T47D (cell line): ENCODE data around the gene UMOD.
"Not testable (repeated sequence)": the region's sequence is repeated elsewhere in the genome, so short reads cannot be mapped to it uniquely, and the experiment has no call there.

Experiments
- DNase-seq, 2 experiments: peaks; one replicate each; pipeline versions ENCODE4 v3.0.0 to v3.0.0-alpha.2; 2011 to 2012; ENCODE audit warnings: low read depth in 1 of 2, low spot score in 1 of 2
- JUND ChIP-seq: IDR thresholded peaks from 2 replicates; pipeline ENCODE4 v1.6.1; 2012; ENCODE audit warnings: low read depth
- in situ Hi-C: cut with HindIII; loops from 2 replicates; pipeline ENCODE4 v1.10.0; 2016; ENCODE audit warnings: low sequenced_read_pairs, low pct_unique_long_range_greater_than_20kb

The UMOD gene

DNA sequence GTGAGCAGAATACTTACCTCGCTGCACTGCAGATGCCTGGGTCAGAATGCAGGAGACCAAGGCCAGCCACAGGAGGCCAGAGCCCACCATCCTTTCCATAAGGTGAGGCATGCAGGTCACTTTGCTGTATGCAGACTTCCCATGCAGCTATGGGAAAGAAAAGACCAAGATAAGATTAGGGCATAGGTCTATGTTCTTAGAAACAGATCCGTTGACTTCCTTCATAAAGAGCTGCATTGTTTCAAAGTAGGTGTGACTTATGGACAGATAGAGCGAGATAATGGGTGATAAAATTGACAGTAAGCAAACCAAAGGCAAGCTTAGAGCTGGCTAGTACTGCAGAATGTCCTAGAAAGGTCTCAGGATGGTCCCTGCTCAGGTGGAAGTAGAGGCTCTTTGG, 26.2 kb downstream of the UMOD start:
- DNase-seq, result no peak
- no peak for TF ChIP-seq JUND
- in situ Hi-C loops, result no loop called here

DNA sequence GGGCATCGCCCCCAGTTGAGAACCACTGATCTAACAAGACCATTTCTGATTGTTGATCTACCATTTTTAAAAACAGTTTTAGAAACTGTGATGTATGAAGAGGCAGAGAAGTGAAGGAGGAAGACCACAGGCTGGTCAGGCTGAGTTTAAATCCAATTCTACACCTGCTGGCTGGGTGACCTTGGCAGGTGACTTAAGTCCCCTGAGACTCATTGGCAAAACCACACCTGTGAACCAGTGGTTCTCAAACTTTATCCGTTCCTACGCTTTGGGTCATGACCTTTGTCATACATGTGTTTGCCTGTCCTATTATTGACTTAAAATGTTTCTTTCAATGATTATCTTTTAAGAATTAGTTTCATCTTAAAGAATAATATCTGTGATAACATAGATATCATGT, 27.5 kb downstream of the UMOD start:
- in situ Hi-C loops, result no loop called here
- TF ChIP-seq JUND, result no peak
- DNase-seq, result no peak

DNA sequence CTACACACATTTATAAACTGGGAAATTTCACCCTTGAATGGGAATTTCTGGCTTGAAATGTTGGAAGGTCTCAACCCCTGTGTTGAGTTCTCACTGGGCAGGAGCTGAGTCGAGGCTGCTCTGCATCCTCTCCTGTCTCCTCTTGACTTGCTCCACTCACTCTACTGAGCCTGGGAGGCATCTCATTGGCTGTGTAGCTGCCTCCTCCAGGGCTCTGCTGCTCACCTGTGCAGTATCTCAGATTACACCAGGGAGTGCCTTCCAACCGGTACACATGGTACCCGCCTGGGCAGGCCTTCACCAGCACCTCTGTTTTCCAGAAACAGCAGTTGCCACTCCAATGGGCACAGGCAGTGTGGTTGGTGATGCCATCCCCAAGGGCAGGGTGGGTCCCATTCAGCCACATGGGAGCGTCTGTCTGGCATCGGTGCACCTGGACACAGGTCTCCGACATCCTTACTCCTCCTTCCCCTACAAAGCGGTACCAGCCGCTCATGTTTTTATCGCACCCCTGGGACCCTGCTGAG, 28.9 kb downstream of the UMOD start:
- TF ChIP-seq JUND, result no peak
- no peak for DNase-seq
- in situ Hi-C loops, result no loop called here

DNA sequence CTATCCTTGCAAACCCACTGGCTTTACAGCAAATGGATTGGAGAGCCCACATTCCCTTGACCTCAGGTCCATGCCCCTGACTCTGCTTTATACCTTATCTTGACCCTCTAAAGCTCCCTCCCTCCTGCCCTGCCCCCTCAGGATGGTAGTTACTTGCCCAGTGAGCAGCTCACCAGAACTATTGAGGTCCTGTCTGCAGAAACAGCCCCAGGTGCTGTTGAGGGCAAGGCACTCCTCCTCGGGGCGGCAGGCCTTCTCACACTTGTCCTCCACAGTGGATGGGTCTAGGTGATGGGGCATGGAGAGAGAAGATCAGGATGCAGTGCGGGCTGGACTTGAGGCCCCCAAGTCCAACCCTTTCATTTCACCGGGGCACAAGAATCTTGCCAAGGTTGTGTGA, 29.8 kb downstream of the UMOD start:
- in situ Hi-C loops, result no loop called here
- TF ChIP-seq JUND, result no peak
- DNase-seq, result no peak

DNA sequence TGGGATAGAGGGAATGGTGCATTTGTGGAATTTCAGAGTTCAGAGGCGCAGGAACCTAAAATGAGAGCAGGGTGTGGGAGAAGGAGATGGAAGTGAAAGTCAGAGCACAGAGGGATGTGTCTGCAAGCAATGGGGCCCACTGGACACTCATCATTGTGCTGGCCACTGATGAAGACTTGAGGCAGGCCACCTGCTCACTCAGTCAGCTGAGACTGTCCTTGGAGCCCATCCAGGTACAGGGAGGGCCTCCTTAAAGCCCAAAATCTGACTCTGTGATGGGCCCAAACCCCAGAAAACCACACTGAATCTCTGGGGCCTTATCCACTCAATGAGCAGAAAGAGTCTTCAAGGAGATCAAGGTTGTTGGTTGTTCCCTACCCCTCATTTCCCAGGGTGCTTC, 30.8 kb downstream of the UMOD start:
- in situ Hi-C loops, result no loop called here
- no peak for TF ChIP-seq JUND
- DNase-seq, result no peak

DNA sequence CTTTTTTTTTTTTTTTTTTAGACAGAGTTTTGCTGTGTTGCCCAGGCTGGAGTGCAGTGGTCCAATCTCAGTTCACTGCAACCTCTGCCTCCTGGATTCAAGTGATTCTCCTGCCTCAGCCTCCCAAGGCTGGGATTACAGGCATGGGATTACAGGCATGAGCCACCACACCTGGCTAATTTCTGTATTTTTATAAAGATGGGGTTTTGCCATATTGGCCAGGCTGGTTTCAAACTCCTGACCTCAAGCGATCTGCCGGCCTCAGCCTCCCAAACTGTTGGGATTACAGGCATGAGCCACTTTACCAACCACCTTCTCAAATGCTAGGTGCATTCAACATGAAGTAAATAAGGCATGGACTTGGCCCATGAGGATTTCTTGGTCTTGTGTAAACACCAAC, 31.5 kb downstream of the UMOD start:
- in situ Hi-C loops, result not testable (repeated sequence)

DNA sequence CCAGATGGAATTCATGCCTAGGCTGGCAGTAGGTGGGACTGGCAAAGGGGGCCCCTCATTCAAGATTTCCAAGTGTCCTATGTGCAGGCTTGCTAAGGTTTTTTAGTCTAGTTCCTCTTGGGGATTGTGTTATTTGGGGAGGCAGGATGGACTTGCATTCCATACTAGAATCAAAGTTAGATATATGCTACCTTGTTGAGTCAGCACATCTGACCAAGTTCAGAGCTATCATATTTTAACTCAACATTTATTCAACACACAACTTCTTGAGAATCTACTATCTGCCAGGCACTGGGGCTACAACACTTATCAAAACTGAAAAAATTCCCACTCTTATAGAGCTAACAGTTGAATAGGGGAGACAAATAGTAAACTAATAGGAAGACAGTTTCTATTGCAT, 31.9 kb downstream of the UMOD start:
- no peak for TF ChIP-seq JUND
- in situ Hi-C loops, result no loop called here

More for the DNA sequence above, 31.5 kb downstream of the UMOD start:
- DNase-seq, result not testable (repeated sequence)

DNA sequence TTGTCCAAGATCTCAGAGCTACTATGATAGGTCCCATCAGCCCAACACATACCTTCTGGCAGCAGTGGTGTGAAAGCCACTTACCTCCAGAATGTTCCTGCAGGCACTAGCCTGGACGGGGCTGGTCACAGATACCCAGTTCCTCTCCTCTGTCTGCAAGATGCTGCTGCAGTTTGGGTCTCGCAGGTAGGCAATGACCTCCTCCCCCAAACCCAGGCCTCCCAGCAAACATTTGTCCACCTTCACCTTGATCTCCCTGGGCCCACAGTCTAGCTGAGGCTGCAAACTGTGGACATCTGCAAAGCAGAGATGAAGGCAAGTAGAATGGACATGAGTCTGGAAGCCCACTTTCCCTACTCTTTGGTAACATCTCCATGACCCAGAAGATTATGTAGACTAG, 32.3 kb downstream of the UMOD start:
- in situ Hi-C loops, result no loop called here
- DNase-seq, result no peak
- TF ChIP-seq JUND, result no peak

More for the DNA sequence above, 31.9 kb downstream of the UMOD start:
- no peak for DNase-seq

DNA sequence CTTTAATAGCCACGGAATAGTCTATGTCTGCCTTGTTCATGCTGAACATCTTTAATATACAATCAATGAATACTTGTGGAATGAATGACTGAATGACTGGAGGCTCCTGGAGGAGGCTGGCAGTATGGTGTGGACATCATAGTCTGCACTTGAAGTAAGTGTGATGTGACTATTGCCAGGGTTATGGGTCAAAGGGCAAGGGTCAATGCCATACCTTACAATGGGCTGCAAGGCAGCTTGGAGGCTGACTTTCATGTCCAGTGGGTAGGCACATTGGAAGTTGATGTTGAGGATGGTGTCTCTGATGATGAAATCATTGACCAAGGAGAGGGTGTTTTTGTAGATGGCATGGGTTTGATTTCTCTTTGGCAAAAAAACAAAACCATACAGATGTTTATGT, 33.1 kb downstream of the UMOD start:
- no peak for TF ChIP-seq JUND
- in situ Hi-C loops, result no loop called here
- DNase-seq, result no peak

DNA sequence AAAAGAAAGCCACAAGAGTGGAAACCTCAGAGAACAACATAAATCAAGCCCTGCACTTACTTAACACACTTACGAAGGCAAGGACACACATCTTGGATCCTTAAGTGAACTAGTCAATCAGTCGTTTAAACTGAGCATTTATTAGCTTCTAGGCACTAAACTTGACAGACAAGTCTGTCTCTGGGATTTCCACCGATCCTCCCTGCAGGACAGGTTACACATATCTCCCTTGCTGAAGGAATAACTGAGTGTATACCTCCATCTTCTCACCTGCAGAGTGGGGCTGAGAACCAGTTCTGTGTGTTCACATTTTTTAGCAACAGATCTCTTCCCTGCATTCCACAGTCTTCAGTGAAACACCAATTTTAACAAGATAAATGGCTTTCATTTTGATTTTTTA, 34.1 kb downstream of the UMOD start:
- TF ChIP-seq JUND, result no peak
- in situ Hi-C loops, result no loop called here
- peak in 1 of 2 experiments; percentile 14 for DNase-seq

DNA sequence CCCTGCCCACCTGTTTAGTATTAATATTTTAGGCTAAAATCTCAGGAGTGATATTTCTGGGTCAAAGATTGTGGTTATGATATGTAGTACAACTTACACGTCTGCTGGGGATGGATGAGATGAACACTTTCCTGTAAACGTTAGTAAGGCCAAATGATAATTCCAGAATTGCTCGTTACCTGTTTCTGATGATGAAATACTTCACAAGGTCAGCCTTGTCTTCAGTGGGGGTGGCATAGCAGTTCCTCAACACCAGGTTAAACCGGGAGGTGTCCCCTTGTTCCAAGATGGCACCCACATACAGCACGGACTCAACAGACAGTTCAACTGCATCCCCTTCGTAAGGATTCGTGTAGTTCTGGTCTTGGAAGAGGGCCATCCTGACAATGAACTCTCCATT, 34.5 kb downstream of the UMOD start:
- DNase-seq, result no peak
- TF ChIP-seq JUND, result no peak
- in situ Hi-C loops, result no loop called here

DNA sequence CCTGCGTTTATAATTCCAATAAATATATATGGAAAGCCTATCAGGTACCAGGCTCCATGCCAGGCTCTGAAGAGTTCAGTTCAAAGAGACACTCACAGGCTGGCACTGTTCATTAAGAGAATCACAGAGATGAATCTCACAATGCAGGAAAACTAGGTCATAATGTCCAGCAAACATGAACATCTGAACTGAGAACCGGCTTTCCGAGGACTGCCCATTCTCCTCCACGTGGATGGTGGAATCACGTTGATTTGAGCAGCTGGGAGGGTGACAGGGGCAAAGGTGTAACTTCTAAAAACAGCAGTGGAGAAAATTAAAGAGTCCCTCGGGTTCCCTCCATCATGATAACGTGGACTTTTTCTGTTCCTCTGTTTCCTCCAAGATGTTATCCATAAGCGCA, 35.4 kb downstream of the UMOD start:
- no peak for DNase-seq
- no peak for TF ChIP-seq JUND
- in situ Hi-C loops, result no loop called here

DNA sequence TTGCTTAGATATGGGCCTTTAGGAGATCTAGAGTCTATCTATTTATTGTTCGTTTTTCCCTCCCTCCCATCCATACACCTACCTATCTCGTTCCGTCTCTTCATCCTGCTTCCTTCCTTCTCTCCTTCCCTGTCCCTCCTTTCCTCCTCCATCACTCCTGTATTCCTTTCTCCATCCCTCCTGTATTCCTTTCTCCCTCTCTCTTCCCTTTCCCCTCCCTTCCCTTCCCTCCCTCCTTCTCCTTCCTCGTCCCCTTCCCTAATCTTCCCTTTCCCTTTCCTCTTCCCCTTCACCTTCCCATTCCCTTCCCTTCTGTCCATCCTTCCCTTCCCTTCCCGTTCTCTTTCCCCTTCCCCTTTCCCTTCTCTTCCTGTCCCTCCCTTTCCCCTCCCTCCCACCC, 35.8 kb downstream of the UMOD start:
- no peak for DNase-seq
- in situ Hi-C loops, result no loop called here
- no peak for TF ChIP-seq JUND

DNA sequence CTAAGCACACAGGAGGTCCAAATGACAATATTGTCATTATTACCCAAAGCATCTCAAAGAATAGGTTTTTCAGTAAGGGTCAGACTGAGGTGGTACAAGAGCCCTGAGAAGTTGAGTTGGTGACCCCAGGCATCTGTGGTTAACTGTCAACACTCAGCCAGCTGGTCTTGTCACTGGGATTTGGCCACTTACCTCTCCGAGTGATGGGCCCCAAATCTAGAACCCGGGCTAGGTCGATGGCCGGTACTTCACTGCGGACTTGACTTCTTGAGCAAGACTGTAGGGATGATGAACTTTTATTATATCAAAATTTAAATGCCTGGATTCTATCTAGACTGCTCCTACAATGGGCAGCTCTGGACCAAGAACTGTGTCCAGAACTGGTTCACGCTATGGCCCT, 36.8 kb downstream of the UMOD start:
- no peak for TF ChIP-seq JUND
- DNase-seq, result no peak
- in situ Hi-C loops, result no loop called here

DNA sequence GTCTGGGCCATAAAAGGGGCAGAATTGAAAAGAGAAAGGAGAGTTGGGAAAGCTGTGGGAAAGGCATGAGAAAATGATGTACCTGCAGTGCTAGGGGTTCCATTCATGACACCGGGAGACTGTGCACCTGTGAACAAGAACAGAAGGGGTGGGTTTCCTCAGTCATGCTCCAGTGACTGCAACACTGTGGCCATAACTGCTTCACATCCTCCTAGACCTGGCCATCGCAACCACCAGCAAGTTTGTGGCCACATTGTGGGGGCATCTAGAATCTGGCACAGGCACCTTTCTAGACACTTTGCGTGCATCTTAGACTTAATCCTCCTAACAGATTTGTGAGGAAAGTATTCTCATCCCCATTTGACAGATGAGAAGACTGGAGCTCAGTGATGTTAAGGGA, 37.9 kb downstream of the UMOD start:
- TF ChIP-seq JUND, result no peak
- no peak for DNase-seq
- in situ Hi-C loops, result no loop called here
